HCT116 (cell line): Measurements from ENCODE around the gene RTTN. TPM values are rescaled to one million over a fixed set of nuclear protein-coding genes. Genes with fewer than 3 reads are reported as not detected.

ENCODE experiments used
- ATAC-seq: fragments of 200-7000 bp; cut with Tn5 transposase; 2 replicates; pipeline ENCODE4 v1.9.1; 2020; ENCODE audit warnings: mild to moderate bottlenecking, moderate library complexity
- BruUV-seq: library from RNA; stranded (reverse); fragments of 400-500 nt; replicated peaks from 2 replicates; lab custom pipeline; 2021; lab: Mats Ljungman, UMichigan
- CTCF ChIA-PET: fragments of 300-600 bp; sonication (Branson Sonifier 250); formaldehyde crosslinking; loops from one replicate; lab custom pipeline; 2021; ENCODE audit warnings: antibody characterized with exemption; lab: Charles Lee
- POLR2A ChIA-PET: fragments of 300-600, 350-600 bp; sonication (Branson Sonifier 250); formaldehyde crosslinking; loops from one replicate; lab custom pipeline; 2021; ENCODE audit warnings: antibody characterized with exemption; lab: Charles Lee
- RAD21 ChIA-PET, 2 experiments: fragments of 300-600 bp; sonication (Branson Sonifier 250); formaldehyde crosslinking; loops; one replicate each; lab custom pipeline; 2023; ENCODE audit warnings: low total read pairs in 2 of 2; ENCODE audit not compliant: uncharacterized antibody in 2 of 2, unreplicated experiment in 2 of 2, low non-redundant PET in 1 of 2; lab: Charles Lee
- DNase-seq: peaks from one replicate; pipeline ENCODE4 v3.0.0-alpha.2; 2010; ENCODE audit warnings: low read depth, low spot score
- H2AFZ ChIP-seq: fragments of 200-600 bp; shearing (Covaris generic), sonication (generic); 2 replicates; pipeline ENCODE4 v1.6.1; 2017; ENCODE audit warnings: low read depth, mixed run types, mixed read lengths, antibody characterized with exemption, low read length; ENCODE audit not compliant: poor library complexity, severe bottlenecking
- H3K27ac ChIP-seq: 2 replicates; pipeline ENCODE4 v1.5.1; 2012; ENCODE audit warnings: low read depth, low read length
- H3K27me3 ChIP-seq: fragments of 200-600 bp; sonication (generic); 2 replicates; pipeline ENCODE4 v1.6.1; 2016; ENCODE audit warnings: mixed run types, low read length, mixed read lengths; ENCODE audit not compliant: insufficient read depth
- H3K36me3 ChIP-seq, 2 experiments: fragments of 200-500 bp in 1 of 2; fragments of 200-600 bp in 1 of 2; sonication (Bioruptor generic) in 1 of 2; sonication (generic) in 1 of 2; 2 replicates each; pipeline versions ENCODE4 v1.5.1 to v1.6.1; 2014 to 2016; ENCODE audit warnings: low read length in 2 of 2, inconsistent platforms in 1 of 2, mixed read lengths in 1 of 2, mixed run types in 1 of 2; ENCODE audit not compliant: insufficient read depth in 2 of 2, control insufficient read depth in 1 of 2
- H3K4me1 ChIP-seq, 2 experiments: fragments of 200-600 bp in 1 of 2; sonication (generic) in 1 of 2; 2 replicates each; pipeline versions ENCODE4 v1.5.1 to v1.6.1; 2012 to 2017; ENCODE audit warnings: low read length in 2 of 2, inconsistent platforms in 1 of 2, mild to moderate bottlenecking in 1 of 2, mixed read lengths in 1 of 2, mixed run types in 1 of 2, moderate library complexity in 1 of 2; ENCODE audit not compliant: insufficient read depth in 2 of 2, control insufficient read depth in 1 of 2
- H3K4me2 ChIP-seq: fragments of 200-600 bp; sonication (generic); 2 replicates; pipeline ENCODE4 v1.6.1; 2017; ENCODE audit warnings: mixed run types, low read length, mixed read lengths
- H3K4me3 ChIP-seq, 2 experiments: fragments of 200-600 bp in 1 of 2; sonication (generic) in 1 of 2; replicated peaks in 1 of 2; 2 replicates each; pipeline ENCODE4 v1.5.1; 2011 to 2016; ENCODE audit warnings: low read length in 2 of 2, control low read depth in 1 of 2, low read depth in 1 of 2, mild to moderate bottlenecking in 1 of 2, mixed read lengths in 1 of 2, mixed run types in 1 of 2
- H3K79me2 ChIP-seq: fragments of 200-600 bp; sonication (generic); 2 replicates; pipeline ENCODE4 v1.6.1; 2017; ENCODE audit warnings: mild to moderate bottlenecking, mixed run types, low read length, moderate library complexity, mixed read lengths; ENCODE audit not compliant: insufficient read depth
- H3K9ac ChIP-seq: fragments of 200-600 bp; sonication (generic); 2 replicates; pipeline ENCODE4 v1.6.1; 2016; ENCODE audit warnings: low read length, mixed read lengths
- H3K9me2 ChIP-seq: fragments of 200-600 bp; sonication (generic), shearing (Covaris generic); 2 replicates; pipeline ENCODE4 v1.6.1; 2017; ENCODE audit warnings: mixed run types, mild to moderate bottlenecking, moderate library complexity; ENCODE audit not compliant: insufficient read depth
- H3K9me3 ChIP-seq, 2 experiments: fragments of 200-500 bp in 1 of 2; fragments of 200-600 bp in 1 of 2; sonication (Bioruptor generic) in 1 of 2; sonication (generic) in 1 of 2; 2 replicates each; pipeline ENCODE4 v1.6.1; 2014 to 2017; ENCODE audit warnings: low read length in 2 of 2, mixed read lengths in 2 of 2, inconsistent platforms in 1 of 2, low read depth in 1 of 2, mild to moderate bottlenecking in 1 of 2, mixed run types in 1 of 2, moderate library complexity in 1 of 2; ENCODE audit not compliant: control insufficient read depth in 1 of 2, insufficient read depth in 1 of 2
- H4K20me1 ChIP-seq: fragments of 200-600 bp; sonication (generic), shearing (Covaris generic); 2 replicates; pipeline ENCODE4 v1.6.1; 2017; ENCODE audit warnings: mixed run types, mild to moderate bottlenecking, moderate library complexity; ENCODE audit not compliant: insufficient read depth
- ATF3 ChIP-seq: IDR thresholded peaks from 2 replicates; pipeline ENCODE4 v1.6.1; 2012
- CEBPB ChIP-seq: IDR thresholded peaks from 2 replicates; pipeline ENCODE4 v1.6.1; 2012; ENCODE audit warnings: low read depth
- CTCF ChIP-seq, 3 experiments: fragments of 200-600 bp in 1 of 3; sonication (generic) in 1 of 3; IDR thresholded peaks in 2 of 3; conservative IDR thresholded peaks in 1 of 3; 2 replicates each; pipeline ENCODE4 v1.5.1; 2012 to 2017; ENCODE audit warnings: low read depth in 2 of 3, low read length in 2 of 3, antibody characterized with exemption in 1 of 3, borderline replicate concordance in 1 of 3, control low read depth in 1 of 3, mild to moderate bottlenecking in 1 of 3, mixed read lengths in 1 of 3, mixed run types in 1 of 3, moderate library complexity in 1 of 3; ENCODE audit not compliant: insufficient read depth in 1 of 3
- ELF1 ChIP-seq: IDR thresholded peaks from 2 replicates; pipeline ENCODE4 v1.6.1; 2012; ENCODE audit warnings: low read depth, borderline replicate concordance
- EZH2 ChIP-seq: fragments of 200-600 bp; sonication (generic); IDR thresholded peaks from 2 replicates; pipeline ENCODE4 v1.6.1; 2017; ENCODE audit warnings: antibody characterized with exemption, mixed run types
- POLR2A ChIP-seq: IDR thresholded peaks from 2 replicates; pipeline ENCODE4 v1.7.0; 2011; ENCODE audit warnings: borderline replicate concordance; ENCODE audit not compliant: insufficient read depth, insufficient read length; ENCODE audit errors: extremely low read depth
- RAD21 ChIP-seq: IDR thresholded peaks from 2 replicates; pipeline ENCODE4 v1.6.1; 2012; ENCODE audit warnings: low read depth, mild to moderate bottlenecking
- REST ChIP-seq: IDR thresholded peaks from 2 replicates; pipeline ENCODE4 v1.6.1; 2012; ENCODE audit warnings: low read depth
- ZBTB33 ChIP-seq: IDR thresholded peaks from 2 replicates; pipeline ENCODE4 v1.6.1; 2011; ENCODE audit warnings: mild to moderate bottlenecking, low read length, moderate library complexity; ENCODE audit not compliant: insufficient replicate concordance; ENCODE audit errors: extremely low read depth
- intact Hi-C: fragments of 100-400 bp; cut with micrococcal nuclease; formaldehyde crosslinking; loops from 2 replicates; pipeline ENCODE4 v1.10.0; 2022
- total RNA-seq: library from RNA; stranded (reverse); gene quantifications from one replicate; pipeline ENCODE4 v1.2.1, GENCODE V29; 2021; ENCODE audit not compliant: unreplicated experiment

Gene RTTN
- total RNA-seq, 1 experiment from 2014 or later: 41.2 TPM

GRCh38 chr18:70221156-70221914 is 15.8 kb upstream of the RTTN start:
- Histone ChIP-seq H3K4me3 (no peak overlapping the region), H3K27ac (no peak overlapping the region), H3K9me2 (no peaks in the 10 kb centered on the region), H3K9ac (no peak overlapping the region), H3K36me3 (no peaks in the 10 kb centered on the region), H2AFZ (no peak overlapping the region), H3K27me3 (no peaks in the 10 kb centered on the region), H3K4me1 (no peaks in the 10 kb centered on the region), H3K4me2 (no peak overlapping the region), H3K79me2 (no peaks in the 10 kb centered on the region), H3K9me3 (0 out of 4 replicates have a peak, but pooled peaks cover 0 to under 1% of the 10 kb centered on the region in 2 experiments), H4K20me1 (no peaks in the 10 kb centered on the region)
- DNase-seq (no peak), ATAC-seq (no peak)
- no TSS peak for BruUV-seq
- CTCF ChIA-PET: no interaction called here
- no peak for TF ChIP-seq RAD21
- no peak for TF ChIP-seq CTCF (IDR thresholded peaks at IDR 0.05 in 2 of 3, conservative IDR thresholded peaks at IDR 0.05 in 1 of 3; ENCODE audit: borderline replicate concordance in 1 of 3, insufficient read depth in 1 of 3, low read depth in 2 of 3, low read length in 2 of 3)
- TF ChIP-seq CEBPB: no peak
- no peak for TF ChIP-seq ZBTB33
- no peak for TF ChIP-seq REST
- no peak for TF ChIP-seq ELF1
- no peak for TF ChIP-seq POLR2A
- no peak for TF ChIP-seq EZH2
- TF ChIP-seq ATF3: no peak
- RAD21 ChIA-PET: no interaction called here
- intact Hi-C loops: no loop called here
- POLR2A ChIA-PET: no interaction called here
